Fibroblast of lung (primary cell): ENCODE data around the gene ACTG1. TPM values are rescaled to one million over a fixed set of nuclear protein-coding genes. Genes with fewer than 3 reads are reported as not detected.

Experiments used
- DNase-seq, 2 donors: peaks; one replicate each; pipeline versions ENCODE4 v3.0.0 to v3.0.0-alpha.2; 2010; ENCODE audit warnings: low read depth in 2 of 2
- H2AFZ ChIP-seq: 2 replicates; pipeline ENCODE4 v1.5.1; 2012; ENCODE audit warnings: low read length, control low read depth, inconsistent platforms
- H3K27ac ChIP-seq: 2 replicates; pipeline ENCODE4 v1.5.1; 2011; ENCODE audit warnings: low read length, control low read depth; ENCODE audit not compliant: insufficient read depth
- H3K27me3 ChIP-seq: 2 replicates; pipeline ENCODE4 v1.5.1; 2011; ENCODE audit warnings: mild to moderate bottlenecking, low read length; ENCODE audit not compliant: control insufficient read depth, insufficient read depth
- H3K36me3 ChIP-seq: 2 replicates; pipeline ENCODE4 v1.5.1; 2011; ENCODE audit warnings: low read length; ENCODE audit not compliant: control insufficient read depth, insufficient read depth
- H3K4me1 ChIP-seq: 2 replicates; pipeline ENCODE4 v1.5.1; 2011; ENCODE audit warnings: low read length; ENCODE audit not compliant: control insufficient read depth, insufficient read depth; ENCODE audit errors: extremely low read depth
- H3K4me2 ChIP-seq: 2 replicates; pipeline ENCODE4 v1.5.1; 2011; ENCODE audit warnings: low read length, control low read depth; ENCODE audit not compliant: insufficient read depth; ENCODE audit errors: extremely low read depth
- H3K4me3 ChIP-seq, 4 experiments: fragments of 200-600 bp in 1 of 4; sonication (generic) in 1 of 4; replicated peaks in 1 of 4; 2 replicates each; pipeline ENCODE4 v1.5.1; 2011 to 2016; ENCODE audit warnings: low read length in 4 of 4, low read depth in 3 of 4, mild to moderate bottlenecking in 3 of 4, control low read depth in 2 of 4, inconsistent platforms in 1 of 4, mixed read lengths in 1 of 4; ENCODE audit not compliant: insufficient read depth in 1 of 4; ENCODE audit errors: control extremely low read depth in 1 of 4
- H3K79me2 ChIP-seq: 2 replicates; pipeline ENCODE4 v1.5.1; 2012; ENCODE audit warnings: mild to moderate bottlenecking, low read length, inconsistent platforms; ENCODE audit not compliant: control insufficient read depth, insufficient read depth
- H3K9ac ChIP-seq: 2 replicates; pipeline ENCODE4 v1.5.1; 2011; ENCODE audit warnings: mild to moderate bottlenecking, low read length, control low read depth; ENCODE audit not compliant: insufficient read depth
- H3K9me3 ChIP-seq: 2 replicates; pipeline ENCODE4 v1.5.1; 2012; ENCODE audit warnings: low read depth, low read length; ENCODE audit not compliant: control insufficient read depth, insufficient read depth
- H4K20me1 ChIP-seq: 2 replicates; pipeline ENCODE4 v1.5.1; 2011; ENCODE audit warnings: low read length; ENCODE audit not compliant: control insufficient read depth, insufficient read depth; ENCODE audit errors: extremely low read depth
- EZH2 ChIP-seq: IDR thresholded peaks from 2 replicates; pipeline ENCODE4 v1.5.1; 2012; ENCODE audit warnings: low read length, control low read depth, mild to moderate bottlenecking; ENCODE audit errors: missing control alignments
- polyA plus RNA-seq, 2 donors: library from polyadenylated mRNA; depleted of rRNA in 1 of 2; stranded (reverse) in 1 of 2; unstranded in 1 of 2; fragments of >200 nt; gene quantifications; 2 replicates each; pipeline ENCODE4 v1.2.1, GENCODE V29; 2011 to 2012; ENCODE audit warnings: missing spikeins in 1 of 2
- total RNA-seq: library from RNA; depleted of rRNA; stranded (reverse); fragments of >200 nt; gene quantifications from 2 replicates; pipeline ENCODE4 v1.2.1, GENCODE V29; 2014
- TF ChIP-seq, protein P1 (sequence below), 2 donors: IDR thresholded peaks in 1 of 2; conservative IDR thresholded peaks in 1 of 2; 1 replicate in 1 of 2; 2 replicates in 1 of 2; pipeline ENCODE4 v1.5.1; 2011 to 2012; ENCODE audit warnings: low read length in 2 of 2, control low read depth in 1 of 2, inconsistent platforms in 1 of 2, low read depth in 1 of 2, mild to moderate bottlenecking in 1 of 2

ACTG1 gene
- total and polyA plus RNA-seq, 2 donors (not counting 1 experiment from before 2014, with no cell fraction given): 5,538 to 8,446 TPM

DNA sequence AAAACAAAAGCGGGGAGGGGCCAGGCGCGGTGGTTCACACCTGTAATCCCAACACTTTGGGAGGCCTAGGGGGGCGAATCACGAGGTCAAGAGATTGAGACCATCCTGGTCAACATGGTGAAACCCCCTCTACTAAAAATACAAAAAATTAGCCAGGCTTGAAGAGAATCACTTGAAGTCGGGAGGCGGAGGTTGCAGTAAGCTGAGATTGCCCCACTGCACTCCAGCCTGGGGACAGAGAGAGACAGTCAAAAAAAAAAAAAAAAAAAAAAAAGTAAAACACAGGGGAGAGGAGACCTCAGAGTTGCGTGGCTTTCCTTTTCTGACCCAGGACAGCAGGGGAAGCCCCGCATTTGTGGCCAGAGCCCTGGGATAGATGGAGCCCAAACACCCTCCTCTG, 19.9 kb downstream of the ACTG1 start:
- Histone ChIP-seq H4K20me1 (no peaks in the 10 kb centered on the region), H3K27ac (no peak overlapping the region), H3K36me3 (no peaks in the 10 kb centered on the region), H3K9ac (no peak overlapping the region), H3K4me2 (no peak overlapping the region), H3K4me1 (peaks cover 3% of the 10 kb centered on the region), H2AFZ (no peak overlapping the region), H3K4me3 (no peak overlapping the region), H3K9me3 (no peaks in the 10 kb centered on the region), H3K27me3 (peaks cover 8% of the 10 kb centered on the region), H3K79me2 (no peaks in the 10 kb centered on the region)
- TF ChIP-seq EZH2: no peak
- TF ChIP-seq, protein P1, sequence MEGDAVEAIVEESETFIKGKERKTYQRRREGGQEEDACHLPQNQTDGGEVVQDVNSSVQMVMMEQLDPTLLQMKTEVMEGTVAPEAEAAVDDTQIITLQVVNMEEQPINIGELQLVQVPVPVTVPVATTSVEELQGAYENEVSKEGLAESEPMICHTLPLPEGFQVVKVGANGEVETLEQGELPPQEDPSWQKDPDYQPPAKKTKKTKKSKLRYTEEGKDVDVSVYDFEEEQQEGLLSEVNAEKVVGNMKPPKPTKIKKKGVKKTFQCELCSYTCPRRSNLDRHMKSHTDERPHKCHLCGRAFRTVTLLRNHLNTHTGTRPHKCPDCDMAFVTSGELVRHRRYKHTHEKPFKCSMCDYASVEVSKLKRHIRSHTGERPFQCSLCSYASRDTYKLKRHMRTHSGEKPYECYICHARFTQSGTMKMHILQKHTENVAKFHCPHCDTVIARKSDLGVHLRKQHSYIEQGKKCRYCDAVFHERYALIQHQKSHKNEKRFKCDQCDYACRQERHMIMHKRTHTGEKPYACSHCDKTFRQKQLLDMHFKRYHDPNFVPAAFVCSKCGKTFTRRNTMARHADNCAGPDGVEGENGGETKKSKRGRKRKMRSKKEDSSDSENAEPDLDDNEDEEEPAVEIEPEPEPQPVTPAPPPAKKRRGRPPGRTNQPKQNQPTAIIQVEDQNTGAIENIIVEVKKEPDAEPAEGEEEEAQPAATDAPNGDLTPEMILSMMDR (conservative IDR thresholded peaks at IDR 0.05 in 1 of 2, IDR thresholded peaks at IDR 0.05 in 1 of 2; ENCODE audit: low read depth in 1 of 2, low read length in 2 of 2): no peak
- no peak for DNase-seq

DNA sequence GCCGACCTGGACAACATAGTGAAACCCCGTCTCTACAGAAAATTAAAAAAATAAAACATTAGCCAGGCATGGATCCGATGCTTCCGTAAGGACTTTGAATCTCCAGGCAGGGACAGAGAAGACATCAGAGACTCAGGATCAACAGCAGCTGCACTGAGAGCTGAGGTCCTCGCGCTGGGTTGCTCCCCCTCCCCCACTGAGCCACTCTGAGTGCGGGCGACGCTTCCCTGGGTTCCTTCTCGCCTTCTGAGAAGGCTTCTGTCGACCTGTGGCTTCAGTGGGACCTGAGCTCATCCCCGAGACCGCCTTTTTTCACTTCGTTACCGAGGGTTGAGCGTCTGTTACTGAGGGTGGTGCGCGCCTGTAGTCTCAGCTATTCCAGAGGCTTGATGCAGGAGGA, 20.4 kb downstream of the ACTG1 start:
- DNase-seq: no peak
- Histone ChIP-seq H3K36me3 (no peaks in the 10 kb centered on the region), H3K4me1 (peaks cover 3% of the 10 kb centered on the region), H4K20me1 (no peaks in the 10 kb centered on the region), H3K9me3 (no peaks in the 10 kb centered on the region), H3K9ac (no peak overlapping the region), H3K79me2 (no peaks in the 10 kb centered on the region), H3K27ac (no peak overlapping the region), H3K4me3 (no peak overlapping the region), H2AFZ (no peak overlapping the region), H3K27me3 (peaks cover 8% of the 10 kb centered on the region), H3K4me2 (no peak overlapping the region)
- no peak for TF ChIP-seq EZH2
- TF ChIP-seq, protein P1 (conservative IDR thresholded peaks at IDR 0.05 in 1 of 2, IDR thresholded peaks at IDR 0.05 in 1 of 2; ENCODE audit: low read depth in 1 of 2, low read length in 2 of 2): no peak

DNA sequence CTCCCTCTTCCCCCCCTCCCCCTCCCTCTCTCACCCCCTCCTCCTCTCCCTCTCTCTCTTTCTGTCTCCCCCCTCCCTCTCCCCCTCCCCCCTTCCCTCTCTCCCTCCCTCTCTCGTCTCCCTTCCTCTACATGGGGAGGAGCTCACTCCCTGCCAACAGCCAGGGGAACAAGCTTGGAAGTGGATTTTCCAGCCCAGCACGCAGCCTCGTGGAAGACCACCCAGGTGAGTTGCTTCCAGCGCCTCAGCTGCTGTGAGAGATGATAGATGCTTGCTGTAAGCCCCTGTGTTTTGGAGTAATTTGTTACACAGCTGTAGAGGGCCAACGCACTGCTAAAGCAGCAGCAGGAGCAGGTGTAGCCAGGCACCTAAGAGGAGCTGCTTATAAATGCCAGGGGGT, 20.8 kb downstream of the ACTG1 start:
- Histone ChIP-seq H2AFZ (no peak overlapping the region), H3K4me3 (no peak overlapping the region), H3K9ac (no peak overlapping the region), H4K20me1 (no peaks in the 10 kb centered on the region), H3K4me1 (peaks cover 3% of the 10 kb centered on the region), H3K79me2 (no peaks in the 10 kb centered on the region), H3K9me3 (no peaks in the 10 kb centered on the region), H3K4me2 (no peak overlapping the region), H3K36me3 (no peaks in the 10 kb centered on the region), H3K27me3 (peaks cover 8% of the 10 kb centered on the region), H3K27ac (no peak overlapping the region)
- no peak for DNase-seq
- no peak for TF ChIP-seq EZH2
- TF ChIP-seq, protein P1 (conservative IDR thresholded peaks at IDR 0.05 in 1 of 2, IDR thresholded peaks at IDR 0.05 in 1 of 2; ENCODE audit: low read depth in 1 of 2, low read length in 2 of 2): no peak
